Left ventricle myocardium inferior (tissue), 1 donor: Measurements from ENCODE around the gene LANCL3. TPM values are rescaled to one million over a fixed set of nuclear protein-coding genes. Genes with fewer than 3 reads are reported as not detected.
"Not testable (repeated sequence)": the region's sequence is repeated elsewhere in the genome, so short reads cannot be mapped to it uniquely, and the experiment has no call there.

Experiments
- DNase-seq: peaks from one replicate; pipeline ENCODE4 v3.0.0-alpha.2; 2020
- H3K27ac ChIP-seq: fragments of 200-600 bp; replicated peaks from 2 replicates; pipeline ENCODE4 v1.8.0; 2021
- H3K27me3 ChIP-seq: fragments of 200-600 bp; 2 replicates; pipeline ENCODE4 v1.8.0; 2021; ENCODE audit warnings: low read depth
- H3K36me3 ChIP-seq: fragments of 200-600 bp; 2 replicates; pipeline ENCODE4 v1.8.0; 2021
- H3K4me1 ChIP-seq: fragments of 200-600 bp; 2 replicates; pipeline ENCODE4 v1.8.0; 2021
- H3K4me3 ChIP-seq: fragments of 200-600 bp; 2 replicates; pipeline ENCODE4 v1.8.0; 2021; ENCODE audit warnings: mild to moderate bottlenecking, moderate library complexity
- H3K9me3 ChIP-seq: fragments of 200-600 bp; replicated peaks from 2 replicates; pipeline ENCODE4 v1.8.0; 2021
- CTCF ChIP-seq: fragments of 200-600 bp; IDR thresholded peaks from 2 replicates; pipeline ENCODE4 v1.8.0; 2021; ENCODE audit warnings: antibody characterized with exemption, mild to moderate bottlenecking, borderline replicate concordance
- intact Hi-C: fragments of 100-400 bp; cut with micrococcal nuclease; formaldehyde crosslinking; loops from one replicate; pipeline ENCODE4 v1.11.0; 2022
- total RNA-seq: library from RNA; stranded (reverse); fragmentation: NEBNext Ultra II Directional; extraction: Animal tissue kit (Norgen Biotek cat#: 25700); gene quantifications from one replicate; pipeline ENCODE4 v1.2.1, GENCODE V29; 2021
- donor health status: DM: no; HTN: yes; CAD: no; lungs with severe emphysema.

Gene LANCL3
- total RNA-seq, 1 donor from 2014 or later: 0.27 TPM

- Histone ChIP-seq H3K4me3 (no peak overlapping the region), H3K36me3 (no peaks in the 10 kb centered on the region), H3K4me1 (no peaks in the 10 kb centered on the region), H3K27ac (no peak overlapping the region), H3K9me3 (no peaks in the 10 kb centered on the region), H3K27me3 (no peaks in the 10 kb centered on the region)
- no peak for TF ChIP-seq CTCF
- intact Hi-C loops: no loop called here
- no peak for DNase-seq
These were observed 18.0 kb upstream of the LANCL3 start for GRCh38 chrX:37553476-37553875.

DNA sequence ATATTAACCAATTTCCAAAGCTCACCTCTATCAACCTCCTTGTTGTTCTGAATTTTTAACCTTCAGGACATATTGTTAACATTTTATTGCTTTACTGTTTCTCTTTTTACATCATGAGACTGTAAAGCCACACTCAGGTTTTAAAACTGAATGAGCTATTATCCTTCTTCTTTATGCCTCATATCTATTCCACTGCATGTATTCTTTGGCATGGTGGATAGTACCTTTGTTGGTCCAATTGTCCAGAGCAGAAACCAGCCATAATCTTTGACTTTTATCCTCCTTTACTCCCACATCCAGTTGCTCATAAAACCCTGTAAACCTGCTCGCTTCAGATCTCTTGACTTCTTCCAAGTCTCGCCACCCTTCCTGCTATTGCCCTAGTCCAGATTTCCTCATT lies 6.2 kb upstream of the LANCL3 start:
- H3K9me3 ChIP-seq, H3K36me3 ChIP-seq, intact Hi-C loops, H3K4me1 ChIP-seq, DNase-seq, H3K27ac ChIP-seq, H3K27me3 ChIP-seq, H3K4me3 ChIP-seq: not testable (repeated sequence)

DNA sequence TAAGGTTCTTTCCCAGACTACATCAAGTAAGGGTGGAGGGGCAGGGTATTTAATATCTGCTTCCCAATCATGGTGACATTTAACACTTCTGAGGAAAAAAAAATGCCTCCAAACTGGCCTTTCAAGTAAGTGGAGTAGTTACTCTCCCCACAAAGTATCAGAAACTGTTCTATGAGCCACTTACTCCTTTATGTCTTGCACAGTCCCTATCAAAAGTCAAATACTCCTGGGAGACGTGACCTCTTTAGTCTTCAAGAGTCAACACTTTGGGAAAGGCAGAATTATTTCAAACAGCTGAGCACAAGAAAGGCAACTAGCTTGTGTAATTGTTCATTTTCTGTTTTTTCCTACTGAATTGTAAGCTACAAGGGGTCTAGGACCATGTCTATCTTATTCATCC lies 1.1 kb upstream of the LANCL3 start:
- H3K4me1 ChIP-seq, DNase-seq, H3K4me3 ChIP-seq, H3K9me3 ChIP-seq, H3K27me3 ChIP-seq, H3K27ac ChIP-seq, intact Hi-C loops, H3K36me3 ChIP-seq: not testable (repeated sequence)

DNA sequence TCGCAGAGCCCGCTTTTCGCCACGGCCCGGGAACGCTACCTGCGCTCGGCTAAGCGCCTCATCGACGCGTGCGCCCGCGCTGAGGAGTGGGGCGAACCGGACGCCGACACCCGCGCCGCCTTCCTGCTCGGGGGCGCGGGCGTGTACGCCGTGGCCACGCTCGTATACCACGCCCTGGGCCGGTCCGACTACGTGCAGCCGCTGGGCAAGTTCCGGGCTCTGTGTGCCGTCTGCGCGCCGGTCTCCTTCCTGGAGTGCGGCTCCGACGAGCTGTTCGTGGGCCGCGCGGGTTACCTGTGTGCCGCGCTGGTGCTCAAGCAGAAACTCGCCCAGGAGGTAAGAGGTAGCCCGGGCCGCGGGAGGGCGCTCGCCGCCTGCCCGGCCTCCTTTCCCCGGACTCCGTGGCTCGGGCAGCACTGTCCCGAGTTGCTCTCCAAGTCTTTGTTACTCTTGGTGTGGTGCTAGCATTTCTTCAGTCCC lies 687 bp downstream of the LANCL3 start:
- TF ChIP-seq CTCF: peak; percentile 32
- H3K27me3 ChIP-seq, H3K9me3 ChIP-seq, H3K4me1 ChIP-seq, H3K36me3 ChIP-seq, H3K27ac ChIP-seq, intact Hi-C loops: not testable (repeated sequence)
- peak overlapping the region; percentile 59 for H3K4me3 ChIP-seq
- DNase-seq: peak; percentile 12

DNA sequence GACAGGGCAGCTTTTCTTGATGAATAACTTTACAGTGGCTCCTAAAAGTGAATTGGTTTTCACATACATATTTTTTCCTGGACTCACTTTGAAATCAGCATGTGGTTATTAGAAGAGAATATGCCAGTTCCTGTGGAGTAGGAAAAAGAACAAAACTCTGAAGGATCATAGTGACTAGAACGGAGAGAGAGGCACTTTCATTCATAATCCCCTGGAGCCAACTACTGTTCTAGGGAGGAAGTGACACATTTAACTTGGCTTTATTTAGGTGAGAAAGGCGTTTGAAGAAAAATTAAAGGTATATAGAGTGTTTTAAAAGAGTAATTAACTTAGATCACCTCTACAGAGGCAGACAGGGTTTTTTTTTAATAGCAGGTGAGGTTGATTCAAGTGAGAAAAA lies 1.7 kb downstream of the LANCL3 start:
- intact Hi-C loops, H3K4me3 ChIP-seq, H3K27me3 ChIP-seq, DNase-seq, H3K36me3 ChIP-seq, H3K4me1 ChIP-seq, H3K27ac ChIP-seq, H3K9me3 ChIP-seq: not testable (repeated sequence)

- intact Hi-C loops: no loop called here
- no peak for DNase-seq
- TF ChIP-seq CTCF: no peak
- Histone ChIP-seq H3K27ac (no peak overlapping the region), H3K27me3 (no peaks in the 10 kb centered on the region), H3K9me3 (no peaks in the 10 kb centered on the region), H3K36me3 (no peaks in the 10 kb centered on the region), H3K4me3 (no peak overlapping the region), H3K4me1 (no peaks in the 10 kb centered on the region)
These were observed 6.6 kb downstream of the LANCL3 start for GRCh38 chrX:37578045-37578444.

DNA sequence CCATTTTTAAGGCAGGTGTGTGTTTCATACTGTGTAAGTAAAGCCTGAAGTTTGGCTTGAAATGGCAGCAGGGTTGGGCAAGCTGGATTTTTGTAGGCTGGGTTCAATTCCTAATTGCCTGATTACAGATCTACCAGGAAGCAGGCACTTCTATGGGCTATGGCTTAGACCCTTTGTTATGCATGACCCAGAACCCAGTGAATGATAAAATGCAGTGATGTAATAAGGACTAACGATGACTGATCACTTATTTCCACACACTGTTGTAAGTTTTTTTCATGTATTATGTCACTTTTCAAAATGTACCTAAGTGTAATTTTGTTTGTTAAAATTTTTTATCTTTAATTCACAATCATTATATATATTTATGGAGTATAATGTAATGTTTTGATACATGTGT lies 8.6 kb downstream of the LANCL3 start:
- Histone ChIP-seq H3K4me3 (no peak overlapping the region), H3K36me3 (no peaks in the 10 kb centered on the region), H3K27me3 (no peaks in the 10 kb centered on the region), H3K9me3 (no peaks in the 10 kb centered on the region), H3K4me1 (no peaks in the 10 kb centered on the region), H3K27ac (no peak overlapping the region)
- intact Hi-C loops: no loop called here
- no peak for TF ChIP-seq CTCF
- DNase-seq: no peak

- DNase-seq, H3K27me3 ChIP-seq, H3K9me3 ChIP-seq, intact Hi-C loops, H3K27ac ChIP-seq, H3K36me3 ChIP-seq, H3K4me1 ChIP-seq, H3K4me3 ChIP-seq: not testable (repeated sequence)
These were observed 15.9 kb downstream of the LANCL3 start for GRCh38 chrX:37587337-37587736.
